Stimulated activated naive CD8-positive, alpha-beta T cell treated with anti-CD3 and anti-CD28 coated beads, Interleukin-15, Interleukin-2, amounts not matched to agents 100 ng/mL and 50 ng/mL, for 24 hours (primary cell): Measurements from ENCODE around the gene ZKSCAN2.

Source experiments
- H3K27ac Mint-ChIP-seq: one replicate; pipeline ENCODE4 v1.8.0; 2021; ENCODE audit warnings: mild to moderate bottlenecking, mixed read lengths
- H3K27me3 Mint-ChIP-seq: one replicate; pipeline ENCODE4 v1.8.0; 2021; ENCODE audit warnings: mixed read lengths
- H3K36me3 Mint-ChIP-seq: one replicate; pipeline ENCODE4 v1.8.0; 2021; ENCODE audit warnings: low read depth, mixed read lengths
- H3K4me1 Mint-ChIP-seq: one replicate; pipeline ENCODE4 v1.8.0; 2021; ENCODE audit warnings: low read depth, mixed read lengths
- H3K4me3 Mint-ChIP-seq: one replicate; pipeline ENCODE4 v1.8.0; 2021; ENCODE audit warnings: mild to moderate bottlenecking, mixed read lengths
- H3K9me3 Mint-ChIP-seq: one replicate; pipeline ENCODE4 v1.8.0; 2021; ENCODE audit warnings: mixed read lengths

ZKSCAN2 gene

DNA sequence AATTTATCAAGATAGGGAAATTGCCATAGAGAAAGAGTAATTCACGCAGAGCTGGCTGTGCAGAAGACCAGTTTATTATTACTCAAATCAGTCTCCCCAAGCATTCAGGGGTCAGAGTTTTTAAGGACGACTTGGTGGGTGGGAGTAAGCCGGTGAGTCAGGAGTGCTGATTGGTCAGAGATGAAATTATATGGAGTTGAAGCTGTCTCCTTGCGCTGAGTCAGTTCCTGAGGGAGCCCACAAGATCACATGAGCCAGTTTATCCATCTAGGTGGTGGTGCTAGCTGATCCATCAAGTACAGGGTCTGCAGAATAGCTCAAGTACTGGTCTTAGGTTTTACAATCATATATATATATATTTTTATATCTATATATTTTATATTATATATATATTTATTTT lies 46.9 kb downstream of the ZKSCAN2 start:
- H3K36me3 Mint-ChIP-seq: no peaks in the 10 kb centered on the region
- H3K27me3 Mint-ChIP-seq: no peaks in the 10 kb centered on the region
- H3K4me1 Mint-ChIP-seq: peaks cover 10% of the 10 kb centered on the region
- H3K4me3 Mint-ChIP-seq: no peak overlapping the region
- H3K27ac Mint-ChIP-seq: no peak overlapping the region
- H3K9me3 Mint-ChIP-seq: no peaks in the 10 kb centered on the region

- no peak overlapping the region for H3K27ac Mint-ChIP-seq
- no peaks in the 10 kb centered on the region for H3K27me3 Mint-ChIP-seq
- no peak overlapping the region for H3K4me3 Mint-ChIP-seq
- H3K36me3 Mint-ChIP-seq: no peaks in the 10 kb centered on the region
- H3K4me1 Mint-ChIP-seq: no peaks in the 10 kb centered on the region
- no peaks in the 10 kb centered on the region for H3K9me3 Mint-ChIP-seq
Observed at GRCh38 chr16:25199457-25199856, 58.2 kb downstream of the ZKSCAN2 start.

DNA sequence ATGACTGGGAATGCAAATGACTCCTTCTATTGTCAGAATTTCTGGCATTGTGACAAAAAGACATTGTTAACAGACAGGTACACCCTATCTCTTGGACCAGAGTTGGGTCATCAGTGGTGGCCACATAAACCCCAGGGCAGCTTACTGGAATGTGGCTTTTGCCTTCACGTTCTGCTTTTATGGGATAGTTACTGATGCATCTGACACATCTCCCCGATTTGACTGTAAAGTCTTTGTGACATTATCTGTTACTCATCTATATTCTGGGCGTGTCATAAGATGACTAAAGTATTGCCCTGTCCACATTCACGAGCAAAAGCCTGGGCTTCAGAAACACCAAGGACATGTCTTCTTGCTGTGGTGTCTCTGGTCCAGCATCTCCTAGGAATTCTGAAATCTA lies 59.6 kb downstream of the ZKSCAN2 start:
- H3K27me3 Mint-ChIP-seq: no peaks in the 10 kb centered on the region
- H3K36me3 Mint-ChIP-seq: no peaks in the 10 kb centered on the region
- H3K9me3 Mint-ChIP-seq: no peaks in the 10 kb centered on the region
- H3K27ac Mint-ChIP-seq: no peak overlapping the region
- H3K4me3 Mint-ChIP-seq: no peak overlapping the region
- H3K4me1 Mint-ChIP-seq: no peaks in the 10 kb centered on the region

DNA sequence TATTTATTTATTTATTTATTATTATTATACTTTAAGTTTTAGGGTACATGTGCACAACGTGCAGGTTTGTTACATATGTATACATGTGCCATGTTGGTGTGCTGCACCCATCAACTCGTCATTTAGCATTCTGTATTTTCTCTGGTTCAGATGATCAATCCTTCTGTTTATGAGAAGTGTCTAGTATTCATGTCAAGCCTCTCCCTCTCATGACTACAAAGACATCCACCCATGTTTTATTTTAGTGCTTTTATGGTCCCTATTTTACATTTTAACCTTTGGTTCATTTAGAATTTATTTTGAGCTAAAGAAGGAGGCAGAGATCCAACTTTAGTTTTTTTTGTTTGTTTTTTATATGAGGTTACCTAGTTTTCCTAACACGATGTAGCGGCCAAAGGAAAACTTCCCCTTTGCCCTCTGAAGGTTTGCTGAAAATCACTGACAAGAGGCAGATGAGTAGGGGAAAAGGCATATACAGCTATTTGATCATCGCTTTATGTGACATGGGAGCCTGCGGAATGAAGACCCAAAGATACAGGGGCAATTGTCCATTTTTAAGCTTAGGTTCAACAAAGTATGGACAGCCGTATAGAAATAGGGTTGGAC lies 63.3 kb downstream of the ZKSCAN2 start:
- H3K27me3 Mint-ChIP-seq: no peaks in the 10 kb centered on the region
- H3K27ac Mint-ChIP-seq: no peak overlapping the region
- H3K9me3 Mint-ChIP-seq: no peaks in the 10 kb centered on the region
- no peaks in the 10 kb centered on the region for H3K4me1 Mint-ChIP-seq
- H3K4me3 Mint-ChIP-seq: no peak overlapping the region
- H3K36me3 Mint-ChIP-seq: no peaks in the 10 kb centered on the region

GRCh38 chr16:25192096-25192495 lies 65.5 kb downstream of the ZKSCAN2 start:
- no peaks in the 10 kb centered on the region for H3K27me3 Mint-ChIP-seq
- H3K9me3 Mint-ChIP-seq: no peaks in the 10 kb centered on the region
- no peaks in the 10 kb centered on the region for H3K4me1 Mint-ChIP-seq
- H3K27ac Mint-ChIP-seq: no peak overlapping the region
- no peak overlapping the region for H3K4me3 Mint-ChIP-seq
- no peaks in the 10 kb centered on the region for H3K36me3 Mint-ChIP-seq

DNA sequence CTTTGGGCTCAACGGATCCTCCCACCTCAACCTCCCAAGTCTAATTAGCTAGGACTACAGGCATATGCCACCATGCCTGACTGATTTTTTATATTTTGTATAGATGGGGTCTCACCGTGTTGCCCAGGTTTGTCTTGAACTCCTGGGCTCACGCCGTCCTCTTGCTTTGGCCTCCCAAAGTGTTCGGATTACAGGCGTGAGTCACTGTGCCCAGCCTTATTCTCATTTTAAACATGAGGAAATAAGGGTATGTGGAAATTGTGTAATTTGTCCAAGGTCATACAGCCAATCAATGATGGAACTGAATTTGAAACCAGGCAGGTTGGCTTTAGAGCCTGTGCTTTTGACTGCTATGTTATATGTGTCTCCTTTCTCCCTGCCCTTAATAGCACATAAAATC lies 68.3 kb downstream of the ZKSCAN2 start:
- Mint-ChIP-seq H3K27me3 (no peaks in the 10 kb centered on the region), H3K27ac (no peak overlapping the region), H3K36me3 (no peaks in the 10 kb centered on the region), H3K4me1 (no peaks in the 10 kb centered on the region), H3K4me3 (no peak overlapping the region), H3K9me3 (no peaks in the 10 kb centered on the region)

GRCh38 chr16:25187491-25187795 lies 70.2 kb downstream of the ZKSCAN2 start:
- Mint-ChIP-seq H3K27me3 (no peaks in the 10 kb centered on the region), H3K4me3 (no peak overlapping the region)

More at GRCh38 chr16:25187491-25187795, 70.2 kb downstream of the ZKSCAN2 start:
- Mint-ChIP-seq H3K9me3 (no peaks in the 10 kb centered on the region), H3K36me3 (no peaks in the 10 kb centered on the region), H3K4me1 (no peaks in the 10 kb centered on the region), H3K27ac (no peak overlapping the region)
